ENCODE results near the gene MUC5AC.

- no peak for TF ChIP-seq CTCF (conservative IDR thresholded peaks at IDR 0.05; ENCODE audit: low read depth, low read length)
- no peak for TF ChIP-seq EZH2phosphoT487 (IDR thresholded peaks at IDR 0.05; ENCODE audit: borderline replicate concordance, low read length)
- no peak for TF ChIP-seq EZH2 (IDR thresholded peaks at IDR 0.05; ENCODE audit: low read length, unreplicated experiment)
Measured at GRCh38 chr11:1121331-1121812, 36.4 kb upstream of the MUC5AC start.
